ENCODE data around the gene YIPF6.
"Not testable (repeated sequence)": the region's sequence is repeated elsewhere in the genome, so short reads cannot be mapped to it uniquely, and the experiment has no call there.

Gene YIPF6

GRCh38 chrX:68498508-68499379, at the start of gene YIPF6:
YIPF6 (plus strand) TSS chrX:68499051; CDS start chrX:68499067, 16 bp downstream.
- DNase-seq, result peak; percentile 3 to 82 (median 55)

GRCh38 chrX:68451720-68452119, 47.1 kb upstream of the YIPF6 start:
- DNase-seq, result no peak

- DNase-seq, result no peak
Measured at GRCh38 chrX:68454476-68455150, 44.2 kb upstream of the YIPF6 start.

- DNase-seq, result no peak
Measured at GRCh38 chrX:68455151-68455510, 43.7 kb upstream of the YIPF6 start.

- DNase-seq, result no peak
Measured at GRCh38 chrX:68461093-68461492, 37.8 kb upstream of the YIPF6 start.

GRCh38 chrX:68461576-68461975, 37.3 kb upstream of the YIPF6 start:
- no peak for DNase-seq

DNA sequence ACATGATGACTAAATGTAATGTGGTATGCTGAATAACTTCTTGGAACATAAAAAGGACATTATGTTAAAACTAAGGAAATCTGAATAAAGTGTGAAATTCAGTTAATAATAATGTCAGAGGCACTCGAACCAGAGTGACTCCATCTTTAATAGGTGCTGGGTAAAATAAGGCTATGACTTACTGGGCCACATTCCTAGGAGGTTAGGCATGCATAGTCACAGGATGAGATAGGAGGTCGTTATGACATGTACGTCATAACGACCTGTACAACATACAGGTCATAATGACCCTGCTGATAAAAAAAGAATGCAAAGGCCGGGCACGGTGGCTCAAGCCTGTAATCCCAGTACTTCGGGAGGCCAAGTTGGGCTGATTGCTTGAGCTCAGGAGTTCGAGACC, 36.7 kb upstream of the YIPF6 start:
- DNase-seq, result no peak

GRCh38 chrX:68462653-68463052, 36.2 kb upstream of the YIPF6 start:
- DNase-seq, result peak in 8 of 56 donors; percentile 0 to 48 (median 3)

DNA sequence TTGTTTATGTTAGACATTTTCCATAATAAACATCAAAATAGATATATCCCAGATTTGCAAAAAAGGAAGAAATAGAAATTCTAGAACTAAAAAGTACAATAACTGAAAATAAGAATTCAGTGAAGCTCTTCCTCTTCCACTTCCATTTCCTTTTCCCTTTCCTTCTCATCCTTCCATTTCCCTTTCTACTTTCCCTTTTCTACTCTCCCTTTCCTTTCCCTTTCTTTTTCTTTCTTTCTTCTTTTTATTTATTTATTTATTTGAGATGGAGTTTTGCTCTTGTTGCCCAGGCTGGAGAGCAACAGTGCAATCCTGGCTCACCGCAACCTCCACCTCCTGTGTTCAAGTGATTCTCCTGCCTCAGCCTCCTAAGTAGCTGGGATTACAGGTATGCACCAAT, 35.0 kb upstream of the YIPF6 start:
- DNase-seq, result no peak

DNA sequence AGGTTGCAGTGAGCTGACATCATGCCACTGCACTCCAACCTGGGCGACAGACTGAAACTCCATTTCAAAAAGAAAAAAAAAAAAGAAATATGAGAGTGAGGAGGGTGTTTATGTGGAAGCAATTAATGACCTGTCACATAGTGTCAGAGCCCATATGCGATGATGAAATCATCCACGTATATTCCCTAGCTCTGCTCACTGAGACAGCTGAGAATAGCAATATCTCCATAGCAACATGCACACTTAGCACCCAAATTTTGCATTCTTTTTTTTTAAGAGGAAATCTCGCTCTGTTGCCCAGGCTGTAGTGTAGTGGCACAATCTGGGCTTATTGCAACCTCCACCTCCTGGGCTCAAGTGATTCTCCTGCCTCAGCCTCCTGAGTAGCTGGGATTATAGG, 34.1 kb upstream of the YIPF6 start:
- no peak for DNase-seq

GRCh38 chrX:68480969-68481368, 17.9 kb upstream of the YIPF6 start:
- no peak for DNase-seq

DNA sequence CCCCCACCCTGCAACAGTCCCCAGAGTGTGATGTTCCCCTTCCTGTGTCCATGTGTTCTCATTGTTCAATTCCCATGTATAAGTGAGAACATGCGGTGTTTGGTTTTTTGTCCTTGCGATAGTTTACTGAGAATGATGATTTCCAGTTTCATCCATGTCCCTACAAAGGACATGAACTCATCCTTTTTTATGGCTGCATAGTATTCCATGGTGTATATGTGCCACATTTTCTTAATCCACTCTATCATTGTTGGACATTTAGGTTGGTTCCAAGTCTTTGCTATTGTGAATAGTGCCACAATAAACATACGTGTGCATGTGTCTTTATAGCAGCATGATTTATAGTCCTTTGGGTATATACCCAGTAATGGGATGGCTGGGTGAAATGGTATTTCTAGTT, 12.7 kb upstream of the YIPF6 start:
- DNase-seq, result not testable (repeated sequence)

DNA sequence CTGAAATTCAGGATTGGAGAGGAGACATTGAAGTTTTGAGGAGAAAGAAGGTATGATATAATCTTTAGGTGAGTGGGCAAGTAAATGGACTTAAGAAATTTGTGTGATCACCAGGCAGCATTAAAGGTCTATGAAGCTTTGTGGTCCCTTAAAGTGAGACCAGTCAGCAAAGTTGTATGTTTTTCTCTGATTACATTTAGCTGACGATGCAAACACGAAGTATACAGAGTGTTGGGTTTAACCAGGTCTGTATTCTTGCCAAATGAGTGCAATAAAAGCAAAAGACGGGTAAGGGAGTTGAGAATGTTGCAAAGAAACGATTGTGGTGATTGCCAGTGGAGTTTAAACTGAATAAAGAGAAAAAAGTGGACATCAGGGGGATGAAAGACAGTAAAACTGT, 11.6 kb upstream of the YIPF6 start:
- no peak for DNase-seq

- DNase-seq, result no peak
Measured at GRCh38 chrX:68487924-68488323, 10.9 kb upstream of the YIPF6 start.

- DNase-seq, result no peak
Measured at GRCh38 chrX:68488657-68489056, 10.2 kb upstream of the YIPF6 start.

- DNase-seq, result no peak
Measured at GRCh38 chrX:68490644-68491043, 8.2 kb upstream of the YIPF6 start.

DNA sequence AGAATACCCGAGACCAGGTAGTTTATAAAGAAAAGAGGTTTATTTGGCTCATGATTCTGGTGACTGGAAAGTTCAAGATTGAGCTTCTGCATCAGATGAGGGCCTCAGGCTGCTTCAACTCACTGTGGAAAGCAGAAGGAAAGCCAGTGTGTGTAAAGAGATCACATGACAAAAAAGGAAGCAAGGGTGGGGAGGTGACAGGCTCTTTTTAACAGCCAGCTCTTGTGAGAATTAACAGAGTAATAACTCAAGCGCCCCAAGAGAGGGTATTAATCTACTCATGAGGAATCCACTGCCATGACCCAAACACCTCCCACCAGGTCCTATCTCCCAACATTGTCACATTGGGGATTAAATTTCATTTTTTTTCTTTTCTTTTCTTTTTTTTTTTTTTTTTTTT, 6.3 kb upstream of the YIPF6 start:
- no peak for DNase-seq

- not testable (repeated sequence) for DNase-seq
Measured at GRCh38 chrX:68493776-68494175, 5.1 kb upstream of the YIPF6 start.

GRCh38 chrX:68498044-68498507, 775 bp upstream of the YIPF6 start:
- no peak for DNase-seq

DNA sequence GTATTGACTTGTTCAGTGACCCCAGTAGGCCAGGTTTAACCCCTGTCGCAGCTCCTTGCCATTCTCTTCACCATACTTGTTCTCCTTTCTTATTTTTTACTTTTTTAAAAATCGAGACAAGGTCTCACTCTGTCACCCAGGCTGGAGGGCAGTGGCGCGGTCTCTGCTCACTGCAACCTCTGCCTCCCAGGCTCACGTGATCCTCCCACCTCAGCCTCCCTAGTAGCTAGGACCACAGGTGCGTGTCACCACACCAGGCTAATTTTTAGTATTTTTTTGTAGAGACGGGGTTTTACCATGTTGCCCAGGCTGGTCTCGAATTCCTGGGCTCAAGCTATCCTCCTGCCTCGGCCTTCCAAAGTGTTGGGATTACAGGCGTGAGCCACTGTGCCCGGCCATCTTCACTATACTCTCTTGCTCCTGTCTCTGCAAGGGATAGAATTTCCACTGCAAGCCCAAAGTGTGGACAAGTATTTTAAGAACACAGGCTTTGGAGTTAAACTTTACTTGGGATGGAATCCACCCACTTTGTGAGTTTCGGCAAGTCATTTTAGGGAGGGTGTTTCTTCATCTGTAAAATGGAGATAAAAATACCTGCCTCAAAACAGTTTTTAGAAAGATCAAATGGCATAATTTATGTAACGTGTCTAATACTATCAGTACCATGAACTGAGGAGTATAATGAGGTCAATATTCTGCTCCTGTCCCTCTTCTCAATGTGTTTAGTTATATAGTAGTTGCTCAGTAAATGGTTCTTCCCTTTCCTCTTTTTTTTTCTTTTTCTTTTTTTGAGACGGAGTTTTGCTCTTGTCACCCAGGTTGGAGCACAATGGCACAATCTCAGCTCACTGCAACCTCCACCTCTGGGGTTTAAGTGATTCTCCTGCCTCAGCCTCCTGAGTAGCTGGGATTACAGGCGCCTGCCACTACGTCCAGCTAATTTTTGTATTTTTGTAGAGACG, 973 bp downstream of the YIPF6 start:
- no peak for DNase-seq

DNA sequence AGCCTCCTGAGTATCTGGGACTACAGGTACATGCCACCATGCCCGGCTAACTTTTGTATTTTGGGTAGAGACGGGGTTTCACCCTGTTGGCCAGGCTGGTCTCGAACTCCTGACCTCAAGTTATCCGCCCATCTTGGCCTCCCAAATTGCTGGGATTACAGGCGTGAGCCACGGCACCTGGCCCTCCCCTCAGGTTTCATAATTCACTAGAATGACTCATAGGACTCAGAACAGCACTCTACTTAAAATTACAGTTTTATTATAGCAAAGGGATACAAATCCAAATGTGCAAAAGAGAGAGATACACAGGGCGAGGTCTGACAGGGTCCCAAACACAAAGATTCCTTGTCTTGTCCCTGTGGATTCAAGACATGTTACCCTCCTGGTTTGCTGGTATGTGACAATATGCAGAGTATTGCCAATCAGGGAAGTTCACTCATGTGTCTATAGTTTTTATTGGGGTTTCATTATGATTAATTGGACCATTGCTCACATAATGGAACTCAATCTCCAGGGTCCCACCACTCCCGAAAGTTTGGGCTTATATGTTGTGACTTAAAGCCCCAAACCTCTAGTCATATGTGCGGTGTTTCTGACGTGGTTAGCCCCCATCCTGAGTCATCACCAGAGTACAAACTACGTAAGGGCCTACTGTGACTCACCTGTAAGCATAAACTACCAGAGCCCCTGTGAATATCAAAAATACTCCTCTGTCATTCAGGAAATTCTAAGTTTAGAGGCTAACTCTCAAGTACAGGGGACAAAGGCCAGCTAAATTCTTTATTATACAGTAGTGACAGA, 5.2 kb downstream of the YIPF6 start:
- DNase-seq, result no peak
